ENCODE results near the gene ANKS1B. TPM values are rescaled to one million over a fixed set of nuclear protein-coding genes. Genes with fewer than 3 reads are reported as not detected.

The ANKS1B gene
- total and polyA plus RNA-seq, 11 donors, result 0.62 to 5.8 (median 1.8) TPM

DNA sequence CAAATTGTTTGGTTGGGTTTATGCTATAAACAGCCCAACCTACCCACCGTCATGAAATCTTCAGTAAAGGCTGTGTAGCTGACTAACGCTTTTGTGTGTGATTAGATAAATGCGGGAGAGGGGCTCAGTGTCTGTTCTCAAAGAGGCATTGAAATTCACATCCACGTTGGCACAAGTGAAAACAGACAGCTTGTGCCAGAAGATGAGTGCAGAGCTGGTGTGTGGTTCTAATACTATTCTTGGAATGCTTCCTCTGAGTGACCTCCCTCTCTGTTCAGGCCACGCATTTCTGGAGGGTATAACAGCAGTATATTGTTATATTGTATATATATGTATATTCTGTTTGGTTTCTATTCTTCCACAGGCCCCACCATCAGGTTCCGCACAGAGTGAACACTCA, 1075.9 kb downstream of the ANKS1B start:
- H3K4me3 ChIP-seq, result no peak overlapping the region
- DNase-seq (no peak), ATAC-seq (no peak)
- intact Hi-C loops (cut with DNase I), result no loop called here
- H3K27me3 ChIP-seq, result no peaks in the 10 kb centered on the region
- H3K27ac ChIP-seq, result no peak overlapping the region
- no peaks in the 10 kb centered on the region for H3K4me1 ChIP-seq
- H3K9me3 ChIP-seq, result no peaks in the 10 kb centered on the region
- H3K36me3 ChIP-seq, result no peaks in the 10 kb centered on the region
- TF ChIP-seq POLR2A (IDR thresholded peaks at IDR 0.05), result no peak
- TF ChIP-seq, protein P1, sequence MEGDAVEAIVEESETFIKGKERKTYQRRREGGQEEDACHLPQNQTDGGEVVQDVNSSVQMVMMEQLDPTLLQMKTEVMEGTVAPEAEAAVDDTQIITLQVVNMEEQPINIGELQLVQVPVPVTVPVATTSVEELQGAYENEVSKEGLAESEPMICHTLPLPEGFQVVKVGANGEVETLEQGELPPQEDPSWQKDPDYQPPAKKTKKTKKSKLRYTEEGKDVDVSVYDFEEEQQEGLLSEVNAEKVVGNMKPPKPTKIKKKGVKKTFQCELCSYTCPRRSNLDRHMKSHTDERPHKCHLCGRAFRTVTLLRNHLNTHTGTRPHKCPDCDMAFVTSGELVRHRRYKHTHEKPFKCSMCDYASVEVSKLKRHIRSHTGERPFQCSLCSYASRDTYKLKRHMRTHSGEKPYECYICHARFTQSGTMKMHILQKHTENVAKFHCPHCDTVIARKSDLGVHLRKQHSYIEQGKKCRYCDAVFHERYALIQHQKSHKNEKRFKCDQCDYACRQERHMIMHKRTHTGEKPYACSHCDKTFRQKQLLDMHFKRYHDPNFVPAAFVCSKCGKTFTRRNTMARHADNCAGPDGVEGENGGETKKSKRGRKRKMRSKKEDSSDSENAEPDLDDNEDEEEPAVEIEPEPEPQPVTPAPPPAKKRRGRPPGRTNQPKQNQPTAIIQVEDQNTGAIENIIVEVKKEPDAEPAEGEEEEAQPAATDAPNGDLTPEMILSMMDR (IDR thresholded peaks at IDR 0.05), result no peak
- 47 to 63% (median 54%) methylated on average over 6 of the region's 6 CpGs for WGBS, 4 donors

DNA sequence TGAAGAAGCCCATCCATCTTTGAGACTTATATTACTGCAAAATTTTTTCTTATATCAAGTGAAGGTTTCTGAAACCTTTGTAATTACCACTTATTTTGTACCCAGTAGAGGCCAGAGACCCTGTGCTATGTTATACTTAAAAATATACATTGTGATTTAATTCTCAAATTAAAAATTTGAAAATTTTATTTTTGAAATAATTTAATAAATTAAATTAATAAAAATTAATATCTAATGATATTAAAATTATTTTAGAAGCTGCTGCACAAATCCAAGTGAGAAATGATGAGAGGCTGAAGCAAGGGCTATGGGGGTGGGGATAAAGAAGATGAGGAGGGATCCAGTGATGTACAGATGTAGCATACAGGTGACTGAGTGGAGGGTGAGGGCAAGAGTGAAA, 1080.9 kb downstream of the ANKS1B start:
- intact Hi-C loops (cut with DNase I), result no loop called here
- H3K27me3 ChIP-seq, result no peaks in the 10 kb centered on the region

DNA sequence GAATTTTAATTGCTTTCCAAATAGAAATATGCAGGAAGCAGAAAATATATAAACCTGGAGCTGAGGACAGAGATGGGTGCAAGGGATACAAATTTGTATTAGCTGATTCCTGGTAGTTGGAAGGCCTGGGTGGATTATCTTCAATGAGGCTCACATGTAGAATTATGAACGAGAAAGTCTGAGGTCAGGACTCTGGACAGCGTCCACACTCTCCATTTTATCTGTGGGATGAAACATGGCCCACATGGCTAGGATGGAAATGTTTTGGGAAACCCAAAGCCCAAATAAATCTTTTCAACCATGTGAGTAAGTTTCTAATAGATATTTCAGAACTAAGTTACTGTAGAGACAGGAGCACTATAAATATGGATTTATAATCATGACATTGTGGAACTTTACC, 1083.5 kb downstream of the ANKS1B start:
- ATAC-seq (no peak), DNase-seq (no peak)
- no peaks in the 10 kb centered on the region for H3K36me3 ChIP-seq
- H3K9me3 ChIP-seq, result no peaks in the 10 kb centered on the region
- H3K27me3 ChIP-seq, result peaks cover 0 to 22% (median 6%) of the 10 kb centered on the region in 9 donors
- TF ChIP-seq, protein P1 (IDR thresholded peaks at IDR 0.05), result no peak
- TF ChIP-seq POLR2A (IDR thresholded peaks at IDR 0.05), result no peak
- H3K4me3 ChIP-seq, result no peak overlapping the region
- intact Hi-C loops (cut with DNase I), result no loop called here
- no peak overlapping the region for H3K27ac ChIP-seq
- 21 to 34% (median 23%) methylated on average over 2 of the region's 2 CpGs for WGBS, 4 donors
- no peaks in the 10 kb centered on the region for H3K4me1 ChIP-seq

More for the DNA sequence above, 1080.9 kb downstream of the ANKS1B start:
- TF ChIP-seq, protein P1 (IDR thresholded peaks at IDR 0.05), result no peak
- no peak for TF ChIP-seq POLR2A (IDR thresholded peaks at IDR 0.05)
- Histone ChIP-seq H3K4me3 (no peak overlapping the region), H3K27ac (no peak overlapping the region), H3K9me3 (no peaks in the 10 kb centered on the region), H3K36me3 (no peaks in the 10 kb centered on the region), H3K4me1 (no peaks in the 10 kb centered on the region)
- ATAC-seq (no peak), DNase-seq (no peak)

DNA sequence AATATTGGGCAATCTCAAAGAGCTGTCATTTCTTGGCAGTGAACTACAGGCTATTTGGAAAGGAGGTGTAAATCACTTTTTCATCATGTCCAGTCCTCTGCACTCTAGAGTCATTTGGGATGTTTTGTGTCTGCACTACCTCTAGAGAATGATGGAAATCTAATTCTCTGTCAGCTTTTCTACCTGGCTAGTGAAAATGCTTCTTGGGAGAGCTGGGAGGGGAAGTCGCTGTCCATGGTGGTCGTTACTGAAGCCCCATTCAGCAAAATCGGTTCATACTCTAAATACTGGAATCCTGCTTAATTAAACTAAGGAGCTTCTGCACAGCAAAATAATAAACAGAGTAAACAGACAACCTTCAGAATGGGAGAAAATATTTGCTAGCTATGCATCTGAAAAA, 1087.8 kb downstream of the ANKS1B start:
- peaks cover 14 to 63% (median 29%) of the 10 kb centered on the region in 9 donors for H3K27me3 ChIP-seq
- peaks cover 0 to 17% (median 0%) of the 10 kb centered on the region in 12 donors for H3K4me1 ChIP-seq
- TF ChIP-seq, protein P1 (IDR thresholded peaks at IDR 0.05), result no peak
- no peak for TF ChIP-seq POLR2A (IDR thresholded peaks at IDR 0.05)
- DNase-seq (no peak), ATAC-seq (no peak)
- intact Hi-C loops (cut with DNase I), result no loop called here
- no peak overlapping the region for H3K4me3 ChIP-seq
- WGBS, 4 donors, result 11 to 25% (median 17%) methylated on average over 3 of the region's 3 CpGs
- no peak overlapping the region for H3K27ac ChIP-seq
- no peaks in the 10 kb centered on the region for H3K36me3 ChIP-seq
- H3K9me3 ChIP-seq, result no peaks in the 10 kb centered on the region
